22Rv1 (cell line): Measurements from ENCODE around the gene KLHL30.

Experiments
- H3K27ac ChIP-seq: fragments of 450-650 bp; 2 replicates; pipeline ENCODE4 v1.5.1; 2017
- CTCF ChIP-seq: fragments of 450-650 bp; IDR thresholded peaks from 2 replicates; pipeline ENCODE4 v1.5.1; 2017; ENCODE audit warnings: mild to moderate bottlenecking
- ZFX ChIP-seq: fragments of 450-650 bp; IDR thresholded peaks from 2 replicates; pipeline ENCODE4 v1.6.1; 2017; ENCODE audit warnings: antibody characterized with exemption, borderline replicate concordance

The KLHL30 gene

GRCh38 chr2:238165288-238165921, 26.9 kb downstream of the KLHL30 start:
- TF ChIP-seq CTCF: no peak
- no peak overlapping the region for H3K27ac ChIP-seq

- TF ChIP-seq CTCF (no peak), ZFX (no peak)
- no peak overlapping the region for H3K27ac ChIP-seq
Measured at GRCh38 chr2:238166391-238167343, 28.2 kb downstream of the KLHL30 start.

- H3K27ac ChIP-seq: no peak overlapping the region
- no peak for TF ChIP-seq CTCF
- TF ChIP-seq ZFX: no peak
Measured at GRCh38 chr2:238167344-238167715, 28.9 kb downstream of the KLHL30 start.

GRCh38 chr2:238167761-238168160, 29.3 kb downstream of the KLHL30 start:
- no peak for TF ChIP-seq ZFX
- no peak for TF ChIP-seq CTCF
- H3K27ac ChIP-seq: no peak overlapping the region

- H3K27ac ChIP-seq: 0 out of 2 replicates have a peak overlapping the region, but pooled peaks have one; percentile 10
- TF ChIP-seq ZFX: no peak
Measured at GRCh38 chr2:238168196-238169047, 30.0 kb downstream of the KLHL30 start.

GRCh38 chr2:238169048-238169707, 30.7 kb downstream of the KLHL30 start:
- H3K27ac ChIP-seq: 0 out of 2 replicates have a peak overlapping the region, but pooled peaks have one; percentile 10
- TF ChIP-seq ZFX: no peak
- no peak for TF ChIP-seq CTCF

GRCh38 chr2:238169708-238170251, 31.3 kb downstream of the KLHL30 start:
- 0 out of 2 replicates have a peak overlapping the region, but pooled peaks have one; percentile 10 for H3K27ac ChIP-seq

More at GRCh38 chr2:238169708-238170251, 31.3 kb downstream of the KLHL30 start:
- TF ChIP-seq ZFX (no peak), CTCF (no peak)
